Measurements from ENCODE around the gene COPZ2.

DNA sequence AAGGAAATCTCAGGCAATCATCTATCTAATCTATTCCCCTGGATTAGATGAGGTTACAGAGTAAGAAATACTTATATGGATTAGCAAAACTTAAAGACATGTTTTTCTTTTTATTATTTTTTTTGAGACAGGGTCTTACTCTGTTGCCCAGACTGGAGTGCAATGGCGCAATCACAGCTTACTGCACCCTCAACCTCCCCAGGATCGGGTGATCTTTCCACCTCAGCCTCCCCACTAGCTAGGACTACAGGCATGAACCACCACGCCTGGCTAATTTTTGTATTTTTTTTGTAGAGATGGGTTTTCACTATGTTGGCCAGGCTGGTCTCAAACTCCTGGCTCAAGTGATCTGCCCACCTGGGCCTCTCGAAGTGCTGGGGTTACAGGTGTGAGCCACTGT, 7.3 kb upstream of the COPZ2 start:
- no peak for TF ChIP-seq POLR2A (IDR thresholded peaks at IDR 0.05)
- TF ChIP-seq, protein P1, sequence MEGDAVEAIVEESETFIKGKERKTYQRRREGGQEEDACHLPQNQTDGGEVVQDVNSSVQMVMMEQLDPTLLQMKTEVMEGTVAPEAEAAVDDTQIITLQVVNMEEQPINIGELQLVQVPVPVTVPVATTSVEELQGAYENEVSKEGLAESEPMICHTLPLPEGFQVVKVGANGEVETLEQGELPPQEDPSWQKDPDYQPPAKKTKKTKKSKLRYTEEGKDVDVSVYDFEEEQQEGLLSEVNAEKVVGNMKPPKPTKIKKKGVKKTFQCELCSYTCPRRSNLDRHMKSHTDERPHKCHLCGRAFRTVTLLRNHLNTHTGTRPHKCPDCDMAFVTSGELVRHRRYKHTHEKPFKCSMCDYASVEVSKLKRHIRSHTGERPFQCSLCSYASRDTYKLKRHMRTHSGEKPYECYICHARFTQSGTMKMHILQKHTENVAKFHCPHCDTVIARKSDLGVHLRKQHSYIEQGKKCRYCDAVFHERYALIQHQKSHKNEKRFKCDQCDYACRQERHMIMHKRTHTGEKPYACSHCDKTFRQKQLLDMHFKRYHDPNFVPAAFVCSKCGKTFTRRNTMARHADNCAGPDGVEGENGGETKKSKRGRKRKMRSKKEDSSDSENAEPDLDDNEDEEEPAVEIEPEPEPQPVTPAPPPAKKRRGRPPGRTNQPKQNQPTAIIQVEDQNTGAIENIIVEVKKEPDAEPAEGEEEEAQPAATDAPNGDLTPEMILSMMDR (IDR thresholded peaks at IDR 0.05), result no peak
